ENCODE results near the gene ANKRD13C. TPM values are rescaled to one million over a fixed set of nuclear protein-coding genes. Genes with fewer than 3 reads are reported as not detected.

The ANKRD13C gene
- total and polyA plus RNA-seq, 2 of the 4 experiments (the other 2 are of a cell fraction), result 8.3 to 10.9 TPM

GRCh38 chr1:70387507-70387906 is 33.0 kb upstream of the ANKRD13C start:
- Histone ChIP-seq H2AK5ac (ENCODE audit: low read depth, low read length) (no peak overlapping the region), H3K14ac (replicated peaks; ENCODE audit: low read depth, low read length) (no peak overlapping the region), H3K56ac (ENCODE audit: extremely low read depth, insufficient read depth, low read length) (no peak overlapping the region), H2BK5ac (ENCODE audit: low read depth, low read length, poor library complexity, severe bottlenecking) (no peak overlapping the region), H2BK120ac (ENCODE audit: low read depth, low read length) (no peak overlapping the region), H3K4me2 (ENCODE audit: low read depth, low read length) (no peak overlapping the region), H4K20me1 (ENCODE audit: insufficient read depth, low read length) (no peaks in the 10 kb centered on the region), H4K5ac (ENCODE audit: low read depth, low read length) (no peak overlapping the region), H3K79me1 (ENCODE audit: low read depth in 1 of 2, low read length in 2 of 2) (no peaks in the 10 kb centered on the region), H2BK20ac (ENCODE audit: low read depth, low read length) (no peak overlapping the region), H2BK15ac (ENCODE audit: low read depth, low read length) (no peak overlapping the region), H4K8ac (ENCODE audit: low read depth in 2 of 2, low read length in 2 of 2) (no peak overlapping the region), H3K9ac (ENCODE audit: low read depth, low read length) (no peak overlapping the region), H3K36me3 (ENCODE audit: control insufficient read depth, insufficient read depth, low read length) (no peaks in the 10 kb centered on the region), H2AK9ac (replicated peaks; ENCODE audit: low read depth, low read length, poor library complexity) (no peak overlapping the region), H3K23ac (ENCODE audit: low read depth, low read length) (no peak overlapping the region), H3K9me1 (ENCODE audit: insufficient read depth, low read length) (no peaks in the 10 kb centered on the region), H3K18ac (ENCODE audit: low read depth, low read length) (no peak overlapping the region), H3K27me3 (ENCODE audit: control insufficient read depth, insufficient read depth, low read length) (peaks cover 1% of the 10 kb centered on the region; the same call in 1 of the 2 replicates), H3K4me1 (ENCODE audit: control insufficient read depth, insufficient read depth, low read length) (no peaks in the 10 kb centered on the region), H3K4ac (ENCODE audit: low read depth, low read length) (no peak overlapping the region), H4K91ac (ENCODE audit: insufficient read depth, low read depth, low read length) (no peak overlapping the region), H3K4me3 (ENCODE audit: insufficient read depth, low read depth, low read length) (no peak overlapping the region), H2AFZ (replicated peaks; ENCODE audit: low read length, poor library complexity) (no peak overlapping the region), H3K27ac (ENCODE audit: insufficient read depth, low read length) (no peak overlapping the region), H3K9me3 (ENCODE audit: control insufficient read depth, insufficient read depth, low read length) (no peaks in the 10 kb centered on the region)
- intact Hi-C loops (cut with micrococcal nuclease), result no loop called here
- WGBS, 2 experiments (ENCODE audit: extremely low coverage in 2 of 2, insufficient read length in 1 of 2), result 100% methylated on average over 2 of the region's 5 CpGs; no CpG with 5 or more reads in 1 of the 2 experiments
- TF ChIP-seq MXI1 (IDR thresholded peaks at IDR 0.05; ENCODE audit: borderline replicate concordance, low read depth, low read length) (no peak), NFE2L2 (IDR thresholded peaks at IDR 0.05; ENCODE audit: low read depth, low read length) (no peak), ELK1 (IDR thresholded peaks at IDR 0.05; ENCODE audit: borderline replicate concordance, low read depth, low read length) (no peak), CTCF (conservative IDR thresholded peaks at IDR 0.05; ENCODE audit: low read depth, low read length) (no peak), RCOR1 (IDR thresholded peaks at IDR 0.05; ENCODE audit: insufficient replicate concordance, low read length) (no peak), POLR2A (IDR thresholded peaks at IDR 0.05; ENCODE audit: low read depth, low read length) (no peak), MAZ (IDR thresholded peaks at IDR 0.05; ENCODE audit: borderline replicate concordance, low read depth, low read length) (no peak), CEBPB (IDR thresholded peaks at IDR 0.05; ENCODE audit: low read depth, low read length) (no peak), SMC3 (IDR thresholded peaks at IDR 0.05; ENCODE audit: low read depth, low read length) (no peak), USF2 (IDR thresholded peaks at IDR 0.05; ENCODE audit: low read depth, low read length) (no peak), FOS (IDR thresholded peaks at IDR 0.05; ENCODE audit: low read depth, low read length) (no peak), BHLHE40 (IDR thresholded peaks at IDR 0.05; ENCODE audit: low read depth, low read length) (no peak), MAFK (IDR thresholded peaks at IDR 0.05; ENCODE audit: low read depth, low read length) (no peak), RAD21 (IDR thresholded peaks at IDR 0.05; ENCODE audit: low read length) (no peak), RFX5 (IDR thresholded peaks at IDR 0.05; ENCODE audit: low read depth, low read length) (no peak), CHD1 (IDR thresholded peaks at IDR 0.05; ENCODE audit: low read depth, low read length) (no peak)
- ChIA-PET CTCF (no interaction called here), POLR2A (ENCODE audit: unreplicated experiment) (no interaction called here)
- in situ Hi-C loops (cut with MboI; ENCODE audit: low sequenced_read_pairs), result no loop called here
- no TSS peak for BruUV-seq (replicated peaks)
- ATAC-seq (ENCODE audit: low read depth), result no peak
- dilution Hi-C loops (cut with HindIII; ENCODE audit: low sequenced_read_pairs, unreplicated experiment), result no loop called here
- DNase-seq, result no peak
